Activated B cell treated with CpG ODN at 0.5 μM for 24 hours (primary cell): ENCODE measurements around the gene HEXD. TPM values are rescaled to one million over a fixed set of nuclear protein-coding genes. Genes with fewer than 3 reads are reported as not detected.

ENCODE experiments used
- ATAC-seq: fragments of 200-7000 bp; cut with Tn5 transposase; one replicate; pipeline ENCODE4 v1.10.0; 2021; ENCODE audit warnings: low read depth, mild to moderate bottlenecking, moderate library complexity
- CTCF ChIA-PET: fragments of 350-600 bp; sonication (Branson Sonifier 250); formaldehyde crosslinking; loops from one replicate; lab custom pipeline; 2021; ENCODE audit warnings: antibody characterized with exemption; lab: Charles Lee
- POLR2A ChIA-PET: fragments of 350-600 bp; sonication (Branson Sonifier 250); formaldehyde crosslinking; loops from one replicate; lab custom pipeline; 2021; ENCODE audit warnings: antibody characterized with exemption; lab: Charles Lee
- DNase-seq: peaks from one replicate; pipeline ENCODE4 v3.0.0; 2022
- H3K27ac Mint-ChIP-seq: one replicate; pipeline ENCODE4 v1.8.0; 2020; ENCODE audit warnings: mixed read lengths
- H3K27me3 Mint-ChIP-seq: one replicate; pipeline ENCODE4 v1.8.0; 2021; ENCODE audit warnings: mixed read lengths
- H3K36me3 Mint-ChIP-seq: one replicate; pipeline ENCODE4 v1.8.0; 2021; ENCODE audit warnings: low read depth, mixed read lengths
- H3K4me1 Mint-ChIP-seq: one replicate; pipeline ENCODE4 v1.8.0; 2021; ENCODE audit warnings: mixed read lengths
- H3K4me3 Mint-ChIP-seq: one replicate; pipeline ENCODE4 v1.8.0; 2020; ENCODE audit warnings: mild to moderate bottlenecking, mixed read lengths
- H3K9me3 Mint-ChIP-seq: one replicate; pipeline ENCODE4 v1.8.0; 2020; ENCODE audit warnings: mixed read lengths
- CTCF ChIP-seq: fragments of 200-600 bp; IDR thresholded peaks from one replicate; pipeline ENCODE4 v1.8.0; 2022; ENCODE audit warnings: antibody characterized with exemption, mild to moderate bottlenecking
- intact Hi-C: fragments of 100-400 bp; cut with micrococcal nuclease; formaldehyde crosslinking; loops from one replicate; pipeline ENCODE4 v1.15.1; 2024
- total RNA-seq: library from RNA; stranded (reverse); gene quantifications from 2 replicates; pipeline ENCODE4 v1.2.3, GENCODE V29; 2022

The HEXD gene
- total RNA-seq, 1 donor from 2014 or later = 88.8 TPM

GRCh38 chr17:82392209-82392920 is 25.8 kb upstream of the HEXD start:
- CTCF ChIA-PET = no interaction called here
- Mint-ChIP-seq H3K9me3 (no peaks in the 10 kb centered on the region), H3K27ac (no peak overlapping the region), H3K36me3 (peaks cover 37% of the 10 kb centered on the region), H3K27me3 (no peaks in the 10 kb centered on the region), H3K4me3 (no peak overlapping the region), H3K4me1 (no peaks in the 10 kb centered on the region)
- ATAC-seq (no peak), DNase-seq (no peak)
- POLR2A ChIA-PET = no interaction called here
- intact Hi-C loops = no loop called here
- TF ChIP-seq CTCF = no peak

- no peaks in the 10 kb centered on the region for H3K4me1 Mint-ChIP-seq
- no peaks in the 10 kb centered on the region for H3K9me3 Mint-ChIP-seq
- CTCF ChIA-PET = no interaction called here
- ATAC-seq (no peak), DNase-seq (no peak)
- POLR2A ChIA-PET = no interaction called here
- H3K36me3 Mint-ChIP-seq = peaks cover 39% of the 10 kb centered on the region
- H3K27me3 Mint-ChIP-seq = no peaks in the 10 kb centered on the region
- no peak overlapping the region for H3K4me3 Mint-ChIP-seq
- intact Hi-C loops = no loop called here
- TF ChIP-seq CTCF = no peak
- H3K27ac Mint-ChIP-seq = no peak overlapping the region
These were observed 25.2 kb upstream of the HEXD start for GRCh38 chr17:82392941-82393340.

- ChIA-PET POLR2A (interaction anchor here (0.6 kb wide), 2 partner anchors 26 to 89 kb away, joined by 3 to 7 read pairs; no protein-coding TSS in a partner anchor), CTCF (no interaction called here)
- TF ChIP-seq CTCF = no peak
- no peak overlapping the region for H3K4me3 Mint-ChIP-seq
- intact Hi-C loops = no loop called here
- peaks cover 40% of the 10 kb centered on the region for H3K36me3 Mint-ChIP-seq
- H3K9me3 Mint-ChIP-seq = no peaks in the 10 kb centered on the region
- no peak overlapping the region for H3K27ac Mint-ChIP-seq
- DNase-seq = no peak
- H3K4me1 Mint-ChIP-seq = no peaks in the 10 kb centered on the region
- ATAC-seq = no peak
- no peaks in the 10 kb centered on the region for H3K27me3 Mint-ChIP-seq
These were observed 23.9 kb upstream of the HEXD start for GRCh38 chr17:82394278-82394677.

- ChIA-PET CTCF (no interaction called here), POLR2A (no interaction called here)
- intact Hi-C loops = no loop called here
- no peaks in the 10 kb centered on the region for H3K9me3 Mint-ChIP-seq
- H3K27ac Mint-ChIP-seq = no peak overlapping the region
- peaks cover 44% of the 10 kb centered on the region for H3K36me3 Mint-ChIP-seq
- H3K27me3 Mint-ChIP-seq = no peaks in the 10 kb centered on the region
- H3K4me1 Mint-ChIP-seq = peaks cover 7% of the 10 kb centered on the region
- TF ChIP-seq CTCF = no peak
- no peak overlapping the region for H3K4me3 Mint-ChIP-seq
- ATAC-seq = no peak
- DNase-seq = no peak
These were observed 21.3 kb upstream of the HEXD start for GRCh38 chr17:82396601-82397435.
